HCT116 (cell line): ENCODE data around the gene MED13L. TPM values are rescaled to one million over a fixed set of nuclear protein-coding genes. Genes with fewer than 3 reads are reported as not detected.

Experiments used
- ATAC-seq: fragments of 200-7000 bp; cut with Tn5 transposase; 2 replicates; pipeline ENCODE4 v1.9.1; 2020; ENCODE audit warnings: mild to moderate bottlenecking, moderate library complexity
- BruUV-seq: library from RNA; stranded (reverse); fragments of 400-500 nt; replicated peaks from 2 replicates; lab custom pipeline; 2021; lab: Mats Ljungman, UMichigan
- CTCF ChIA-PET: fragments of 300-600 bp; sonication (Branson Sonifier 250); formaldehyde crosslinking; loops from one replicate; lab custom pipeline; 2021; ENCODE audit warnings: antibody characterized with exemption; lab: Charles Lee
- POLR2A ChIA-PET: fragments of 300-600, 350-600 bp; sonication (Branson Sonifier 250); formaldehyde crosslinking; loops from one replicate; lab custom pipeline; 2021; ENCODE audit warnings: antibody characterized with exemption; lab: Charles Lee
- RAD21 ChIA-PET, 2 experiments: fragments of 300-600 bp; sonication (Branson Sonifier 250); formaldehyde crosslinking; loops; one replicate each; lab custom pipeline; 2023; ENCODE audit warnings: low total read pairs in 2 of 2; ENCODE audit not compliant: uncharacterized antibody in 2 of 2, unreplicated experiment in 2 of 2, low non-redundant PET in 1 of 2; lab: Charles Lee
- DNase-seq: peaks from one replicate; pipeline ENCODE4 v3.0.0-alpha.2; 2010; ENCODE audit warnings: low read depth, low spot score
- H2AFZ ChIP-seq: fragments of 200-600 bp; shearing (Covaris generic), sonication (generic); 2 replicates; pipeline ENCODE4 v1.6.1; 2017; ENCODE audit warnings: low read depth, mixed run types, mixed read lengths, antibody characterized with exemption, low read length; ENCODE audit not compliant: poor library complexity, severe bottlenecking
- H3K27ac ChIP-seq: 2 replicates; pipeline ENCODE4 v1.5.1; 2012; ENCODE audit warnings: low read depth, low read length
- H3K27me3 ChIP-seq: fragments of 200-600 bp; sonication (generic); 2 replicates; pipeline ENCODE4 v1.6.1; 2016; ENCODE audit warnings: mixed run types, low read length, mixed read lengths; ENCODE audit not compliant: insufficient read depth
- H3K36me3 ChIP-seq, 2 experiments: fragments of 200-500 bp in 1 of 2; fragments of 200-600 bp in 1 of 2; sonication (Bioruptor generic) in 1 of 2; sonication (generic) in 1 of 2; 2 replicates each; pipeline versions ENCODE4 v1.5.1 to v1.6.1; 2014 to 2016; ENCODE audit warnings: low read length in 2 of 2, inconsistent platforms in 1 of 2, mixed read lengths in 1 of 2, mixed run types in 1 of 2; ENCODE audit not compliant: insufficient read depth in 2 of 2, control insufficient read depth in 1 of 2
- H3K4me1 ChIP-seq, 2 experiments: fragments of 200-600 bp in 1 of 2; sonication (generic) in 1 of 2; 2 replicates each; pipeline versions ENCODE4 v1.5.1 to v1.6.1; 2012 to 2017; ENCODE audit warnings: low read length in 2 of 2, inconsistent platforms in 1 of 2, mild to moderate bottlenecking in 1 of 2, mixed read lengths in 1 of 2, mixed run types in 1 of 2, moderate library complexity in 1 of 2; ENCODE audit not compliant: insufficient read depth in 2 of 2, control insufficient read depth in 1 of 2
- H3K4me2 ChIP-seq: fragments of 200-600 bp; sonication (generic); 2 replicates; pipeline ENCODE4 v1.6.1; 2017; ENCODE audit warnings: mixed run types, low read length, mixed read lengths
- H3K4me3 ChIP-seq, 2 experiments: fragments of 200-600 bp in 1 of 2; sonication (generic) in 1 of 2; replicated peaks in 1 of 2; 2 replicates each; pipeline ENCODE4 v1.5.1; 2011 to 2016; ENCODE audit warnings: low read length in 2 of 2, control low read depth in 1 of 2, low read depth in 1 of 2, mild to moderate bottlenecking in 1 of 2, mixed read lengths in 1 of 2, mixed run types in 1 of 2
- H3K79me2 ChIP-seq: fragments of 200-600 bp; sonication (generic); 2 replicates; pipeline ENCODE4 v1.6.1; 2017; ENCODE audit warnings: mild to moderate bottlenecking, mixed run types, low read length, moderate library complexity, mixed read lengths; ENCODE audit not compliant: insufficient read depth
- H3K9ac ChIP-seq: fragments of 200-600 bp; sonication (generic); 2 replicates; pipeline ENCODE4 v1.6.1; 2016; ENCODE audit warnings: low read length, mixed read lengths
- H3K9me2 ChIP-seq: fragments of 200-600 bp; sonication (generic), shearing (Covaris generic); 2 replicates; pipeline ENCODE4 v1.6.1; 2017; ENCODE audit warnings: mixed run types, mild to moderate bottlenecking, moderate library complexity; ENCODE audit not compliant: insufficient read depth
- H3K9me3 ChIP-seq, 2 experiments: fragments of 200-500 bp in 1 of 2; fragments of 200-600 bp in 1 of 2; sonication (Bioruptor generic) in 1 of 2; sonication (generic) in 1 of 2; 2 replicates each; pipeline ENCODE4 v1.6.1; 2014 to 2017; ENCODE audit warnings: low read length in 2 of 2, mixed read lengths in 2 of 2, inconsistent platforms in 1 of 2, low read depth in 1 of 2, mild to moderate bottlenecking in 1 of 2, mixed run types in 1 of 2, moderate library complexity in 1 of 2; ENCODE audit not compliant: control insufficient read depth in 1 of 2, insufficient read depth in 1 of 2
- H4K20me1 ChIP-seq: fragments of 200-600 bp; sonication (generic), shearing (Covaris generic); 2 replicates; pipeline ENCODE4 v1.6.1; 2017; ENCODE audit warnings: mixed run types, mild to moderate bottlenecking, moderate library complexity; ENCODE audit not compliant: insufficient read depth
- ATF3 ChIP-seq: IDR thresholded peaks from 2 replicates; pipeline ENCODE4 v1.6.1; 2012
- CBX3 ChIP-seq: IDR thresholded peaks from 2 replicates; pipeline ENCODE4 v1.6.1; 2012; ENCODE audit warnings: low read depth
- CEBPB ChIP-seq: IDR thresholded peaks from 2 replicates; pipeline ENCODE4 v1.6.1; 2012; ENCODE audit warnings: low read depth
- EGR1 ChIP-seq: IDR thresholded peaks from 2 replicates; pipeline ENCODE4 v1.6.1; 2012; ENCODE audit warnings: low read depth
- ELF1 ChIP-seq: IDR thresholded peaks from 2 replicates; pipeline ENCODE4 v1.6.1; 2012; ENCODE audit warnings: low read depth, borderline replicate concordance
- EZH2 ChIP-seq: fragments of 200-600 bp; sonication (generic); IDR thresholded peaks from 2 replicates; pipeline ENCODE4 v1.6.1; 2017; ENCODE audit warnings: antibody characterized with exemption, mixed run types
- EZH2phosphoT487 ChIP-seq: fragments of 200-600 bp; IDR thresholded peaks from 2 replicates; pipeline ENCODE4 v1.6.1; 2018; ENCODE audit warnings: antibody characterized with exemption, borderline replicate concordance
- JUND ChIP-seq: IDR thresholded peaks from 2 replicates; pipeline ENCODE4 v1.6.1; 2012
- POLR2A ChIP-seq: IDR thresholded peaks from 2 replicates; pipeline ENCODE4 v1.7.0; 2011; ENCODE audit warnings: borderline replicate concordance; ENCODE audit not compliant: insufficient read depth, insufficient read length; ENCODE audit errors: extremely low read depth
- POLR2AphosphoS5 ChIP-seq: IDR thresholded peaks from 2 replicates; pipeline ENCODE4 v1.6.1; 2011; ENCODE audit warnings: mild to moderate bottlenecking, low read depth, low read length, moderate library complexity
- RAD21 ChIP-seq: IDR thresholded peaks from 2 replicates; pipeline ENCODE4 v1.6.1; 2012; ENCODE audit warnings: low read depth, mild to moderate bottlenecking
- SIN3A ChIP-seq: IDR thresholded peaks from 2 replicates; pipeline ENCODE4 v1.6.1; 2012; ENCODE audit warnings: low read depth
- SP1 ChIP-seq: IDR thresholded peaks from 2 replicates; pipeline ENCODE4 v1.6.1; 2012; ENCODE audit warnings: low read depth
- SRF ChIP-seq: IDR thresholded peaks from 2 replicates; pipeline ENCODE4 v1.6.1; 2012; ENCODE audit warnings: low read depth
- TCF7L2 ChIP-seq: IDR thresholded peaks from 2 replicates; pipeline ENCODE4 v1.7.0; 2011; ENCODE audit warnings: borderline replicate concordance, inconsistent platforms; ENCODE audit not compliant: insufficient read depth, insufficient read length; ENCODE audit errors: extremely low read depth
- YY1 ChIP-seq: IDR thresholded peaks from 2 replicates; pipeline ENCODE4 v1.6.1; 2011; ENCODE audit warnings: low read length, low read depth, moderate library complexity, mild to moderate bottlenecking; ENCODE audit not compliant: insufficient replicate concordance; ENCODE audit errors: extremely low read depth
- ZFX ChIP-seq: fragments of 450-650 bp; IDR thresholded peaks from 2 replicates; pipeline ENCODE4 v1.6.1; 2017
- ZNF274 ChIP-seq: fragments of 200-500 bp; sonication (Bioruptor generic); IDR thresholded peaks from 2 replicates; pipeline ENCODE4 v1.6.1; 2014; ENCODE audit warnings: mild to moderate bottlenecking, low read depth, low read length, inconsistent platforms
- intact Hi-C: fragments of 100-400 bp; cut with micrococcal nuclease; formaldehyde crosslinking; loops from 2 replicates; pipeline ENCODE4 v1.10.0; 2022
- total RNA-seq: library from RNA; stranded (reverse); gene quantifications from one replicate; pipeline ENCODE4 v1.2.1, GENCODE V29; 2021; ENCODE audit not compliant: unreplicated experiment

The MED13L gene
- total RNA-seq, 1 experiment from 2014 or later, result 176 TPM

DNA sequence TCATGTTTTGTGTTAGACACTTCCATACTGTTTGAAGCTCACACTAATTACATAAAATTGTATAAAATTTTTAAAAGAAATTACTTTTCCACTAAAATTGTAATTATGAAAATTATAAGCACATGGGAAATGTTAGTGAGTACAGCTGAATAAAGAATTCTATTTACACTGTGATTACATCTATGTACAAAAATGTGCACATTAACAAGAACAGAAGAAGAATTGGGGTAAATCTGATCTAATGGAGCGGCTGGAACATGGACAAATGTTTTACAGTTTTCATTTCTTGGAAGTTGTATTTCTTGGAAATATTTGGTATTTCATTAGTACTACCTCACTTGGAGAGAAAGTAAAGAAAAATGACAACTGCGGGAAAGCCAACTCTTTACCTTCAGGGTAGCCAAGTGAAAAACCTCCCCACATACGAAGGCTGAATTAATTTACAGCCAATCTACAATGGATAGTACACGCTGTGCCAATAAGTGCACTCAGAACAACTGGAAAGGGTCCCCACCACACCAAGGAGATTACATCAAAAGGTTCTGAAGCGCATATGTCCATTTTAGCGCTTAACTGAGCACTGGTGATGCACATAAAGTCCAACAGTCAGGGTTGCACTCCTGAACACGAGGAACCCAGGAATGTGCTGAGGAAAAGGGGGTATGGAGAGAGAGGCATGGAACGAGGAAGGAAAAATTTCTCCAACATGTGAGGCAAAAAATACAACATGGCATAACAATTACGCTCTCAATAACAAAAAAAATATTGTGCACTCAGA, 17.5 kb downstream of the MED13L start:
- H2AFZ ChIP-seq, result no peak overlapping the region
- peaks cover 25 to 59% of the 10 kb centered on the region in 2 experiments for H3K4me1 ChIP-seq
- H3K4me3 ChIP-seq, result no peak overlapping the region
- ChIA-PET CTCF (no interaction called here), RAD21 (no interaction called here), POLR2A (no interaction called here)
- DNase-seq, result no peak
- H3K9ac ChIP-seq, result no peak overlapping the region
- H3K79me2 ChIP-seq, result peaks cover 100% of the 10 kb centered on the region
- no peak overlapping the region for H3K4me2 ChIP-seq
- TF ChIP-seq ATF3 (no peak), POLR2A (no peak), POLR2AphosphoS5 (no peak), ZNF274 (no peak), EZH2 (no peak)
- no peaks in the 10 kb centered on the region for H3K9me3 ChIP-seq
- peaks cover 52% of the 10 kb centered on the region; the same call in 1 of the 2 replicates for H4K20me1 ChIP-seq
- no peak for ATAC-seq
- BruUV-seq, result no TSS peak
- H3K27ac ChIP-seq, result no peak overlapping the region
- intact Hi-C loops, result no loop called here
- H3K36me3 ChIP-seq, result no peaks in the 10 kb centered on the region
- H3K9me2 ChIP-seq, result no peaks in the 10 kb centered on the region
- H3K27me3 ChIP-seq, result no peaks in the 10 kb centered on the region

DNA sequence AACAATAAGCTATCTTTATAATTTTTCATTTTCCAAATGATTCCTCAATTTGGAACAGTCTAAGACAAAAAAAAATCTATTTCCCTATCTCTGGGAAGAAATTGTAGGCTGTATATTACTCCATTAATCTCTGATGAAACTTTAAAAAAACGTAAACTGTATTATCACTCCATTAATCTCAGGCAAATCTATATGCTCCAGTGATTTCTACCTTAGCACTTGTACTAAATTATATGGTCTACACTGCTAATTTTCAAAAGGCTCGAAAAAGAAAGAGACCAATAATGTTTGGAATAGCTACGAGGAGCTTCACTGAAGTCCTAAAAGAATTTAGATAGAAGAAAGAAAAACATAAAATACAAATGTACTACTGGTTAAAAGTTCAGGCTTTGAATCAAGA, 19.7 kb downstream of the MED13L start:
- Histone ChIP-seq H3K4me3 (no peak overlapping the region), H3K9me2 (no peaks in the 10 kb centered on the region), H3K79me2 (peaks cover 100% of the 10 kb centered on the region), H4K20me1 (peaks cover 49% of the 10 kb centered on the region; the same call in 1 of the 2 replicates), H3K9me3 (no peaks in the 10 kb centered on the region), H3K36me3 (no peaks in the 10 kb centered on the region), H3K4me1 (peaks cover 14 to 40% of the 10 kb centered on the region in 2 experiments; a peak in 3 of 4 replicates), H3K27me3 (no peaks in the 10 kb centered on the region), H3K9ac (no peak overlapping the region), H2AFZ (no peak overlapping the region), H3K4me2 (no peak overlapping the region), H3K27ac (no peak overlapping the region)
- no peak for TF ChIP-seq ATF3
- no peak for TF ChIP-seq ELF1
- TF ChIP-seq JUND, result no peak
- no peak for TF ChIP-seq CEBPB
- TF ChIP-seq EGR1, result no peak
- TF ChIP-seq ZNF274, result no peak
- no peak for TF ChIP-seq TCF7L2
- no peak for TF ChIP-seq POLR2A
- TF ChIP-seq YY1, result no peak
- TF ChIP-seq SIN3A, result no peak
- TF ChIP-seq SRF, result no peak
- no peak for TF ChIP-seq EZH2phosphoT487
- no peak for TF ChIP-seq CBX3
- TF ChIP-seq ZFX, result no peak
- no peak for TF ChIP-seq SP1
- no peak for TF ChIP-seq RAD21
- intact Hi-C loops, result no loop called here
- DNase-seq (no peak), ATAC-seq (no peak)
- ChIA-PET POLR2A (no interaction called here), RAD21 (no interaction called here), CTCF (interaction anchor here (0.8 to 1.3 kb wide), 2 partner anchors 10 to 15 kb away, joined by 3 to 5 read pairs; no protein-coding TSS in a partner anchor)
- BruUV-seq, result no TSS peak
